Kasumi-1 (cell line): ENCODE measurements around the gene LHPP.

Experiments used
- DNase-seq, 2 experiments: peaks; one replicate each; lab custom pipeline; 2025; lab: John Stamatoyannopoulos, UW

The LHPP gene

DNA sequence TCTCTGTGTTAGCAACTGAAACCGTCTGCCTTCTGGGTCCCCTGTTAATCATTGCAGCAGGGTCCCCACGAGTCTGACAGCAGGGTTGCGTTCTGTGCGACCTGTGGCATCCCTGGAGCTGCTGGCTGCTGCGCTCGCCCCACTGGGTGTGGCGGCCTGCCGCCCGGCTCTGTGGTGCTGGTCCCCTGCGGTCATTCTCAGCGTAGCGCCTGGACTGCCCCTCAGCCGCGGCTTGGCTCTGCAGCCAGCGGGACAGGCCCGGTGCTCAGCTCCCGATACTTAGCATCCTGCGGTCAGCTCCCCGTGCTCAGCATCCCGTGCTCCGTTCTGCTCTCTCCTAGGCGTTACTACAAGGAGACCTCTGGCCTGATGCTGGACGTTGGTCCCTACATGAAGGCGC, 35.0 kb downstream of the LHPP start:
- DNase-seq, result no peak

DNA sequence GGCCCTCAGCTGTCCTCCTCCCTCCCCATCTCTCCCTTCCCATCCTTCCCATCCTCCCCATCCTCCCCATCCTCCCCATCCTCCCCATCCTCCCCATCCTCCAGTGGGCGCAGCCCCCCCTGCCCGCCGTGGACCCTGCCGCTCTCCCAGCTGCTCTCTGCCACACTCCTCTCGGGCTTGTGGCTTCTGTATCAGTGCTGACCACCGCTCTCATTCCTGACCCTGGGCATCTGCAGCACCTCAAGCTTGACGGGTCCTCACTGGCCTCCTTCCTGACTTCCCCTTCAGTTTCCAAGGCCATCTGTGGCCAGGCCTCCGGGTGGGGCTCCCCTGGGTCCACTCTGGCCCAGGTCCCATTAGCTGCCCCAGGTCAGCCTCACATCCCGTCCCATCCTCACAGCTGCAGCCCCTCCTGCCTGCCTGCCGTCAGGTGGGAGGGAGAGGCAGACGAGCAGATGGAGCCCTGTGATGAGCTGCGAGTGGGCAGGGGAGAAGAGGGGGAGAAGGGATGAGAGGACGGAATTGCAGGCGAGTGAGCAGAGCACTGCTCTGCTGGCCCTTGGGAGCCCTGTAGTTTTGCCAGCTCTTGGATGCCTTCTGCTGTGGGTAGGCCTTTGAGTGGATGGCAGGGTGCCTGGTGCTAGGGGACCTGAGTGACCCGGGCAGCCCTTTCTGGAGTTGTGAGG, 35.7 kb downstream of the LHPP start:
- DNase-seq, result no peak

DNA sequence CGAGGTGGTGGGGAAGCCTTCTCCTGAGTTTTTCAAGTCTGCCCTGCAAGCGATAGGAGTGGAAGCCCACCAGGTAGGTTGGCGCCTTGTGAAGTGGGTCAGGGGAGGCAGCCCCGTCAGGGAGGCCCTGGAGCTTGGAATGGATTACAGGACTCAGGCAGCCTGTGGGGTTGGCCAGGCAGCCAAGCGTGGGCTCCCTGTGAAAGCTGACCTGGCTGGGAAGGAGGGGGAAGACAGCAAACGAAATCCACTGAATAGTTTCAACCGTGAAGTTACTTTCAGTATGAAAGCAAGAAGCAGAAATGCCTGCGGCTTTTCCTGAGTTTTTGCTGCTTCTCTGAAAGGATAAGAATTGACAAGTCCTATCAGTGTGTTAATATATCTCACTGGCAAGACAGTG, 36.4 kb downstream of the LHPP start:
- DNase-seq, result no peak

DNA sequence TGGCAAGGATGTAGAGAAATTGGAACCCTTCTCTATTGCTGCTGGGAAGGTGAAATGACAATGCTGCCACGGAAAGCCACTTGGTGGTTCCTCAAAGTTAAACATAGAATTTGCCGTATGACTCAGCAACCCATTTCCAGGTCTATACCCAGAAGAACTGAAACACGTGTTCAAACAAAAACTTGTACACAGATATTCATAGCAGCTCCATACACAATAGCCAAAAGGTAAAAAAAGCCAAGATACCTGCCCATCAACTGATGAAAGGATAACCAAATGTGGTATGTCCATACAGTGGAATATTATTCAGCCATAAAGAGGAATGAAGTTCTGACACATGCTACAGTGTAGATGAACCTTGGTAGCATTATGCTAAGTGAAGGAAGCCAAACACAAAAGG, 39.1 kb downstream of the LHPP start:
- no peak for DNase-seq

DNA sequence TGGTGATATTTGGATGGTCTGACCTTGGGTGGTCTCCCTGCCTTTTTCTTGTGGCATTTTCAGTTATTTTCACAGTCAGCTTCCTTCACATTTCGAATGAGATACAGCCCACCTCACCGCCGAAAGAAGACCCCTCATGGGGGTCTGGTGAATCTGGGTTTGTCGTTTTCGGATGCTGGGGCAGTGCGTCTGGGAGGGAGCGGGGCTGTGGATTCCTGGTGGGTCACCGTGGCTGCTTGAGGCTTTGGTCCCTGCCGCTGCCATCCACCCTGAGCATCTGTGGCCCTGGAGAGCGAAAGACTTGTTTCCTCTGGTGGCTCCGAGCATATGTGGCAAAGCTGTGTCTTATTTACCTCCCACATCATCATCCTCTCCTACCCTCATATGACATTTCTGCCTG, 43.1 kb downstream of the LHPP start:
- no peak for DNase-seq

DNA sequence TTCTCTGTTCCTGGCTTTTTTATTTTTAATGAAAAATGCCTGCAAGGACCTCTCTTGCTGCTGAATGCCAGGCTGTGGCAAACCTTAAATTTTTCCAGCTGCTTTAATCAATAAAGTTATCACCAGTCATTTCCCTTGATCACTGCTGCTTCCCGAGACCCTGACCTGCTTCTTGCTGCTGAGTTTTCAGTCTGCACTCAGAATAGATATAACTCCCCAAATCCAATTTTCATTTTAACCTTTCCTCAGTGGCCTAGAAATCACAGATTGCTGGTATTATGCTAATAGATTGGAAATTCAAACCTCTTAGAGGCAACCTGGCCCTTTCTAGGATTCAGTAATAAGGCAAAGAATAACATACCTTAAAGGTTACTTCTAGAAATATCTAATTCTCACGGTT, 43.7 kb downstream of the LHPP start:
- DNase-seq, result no peak

DNA sequence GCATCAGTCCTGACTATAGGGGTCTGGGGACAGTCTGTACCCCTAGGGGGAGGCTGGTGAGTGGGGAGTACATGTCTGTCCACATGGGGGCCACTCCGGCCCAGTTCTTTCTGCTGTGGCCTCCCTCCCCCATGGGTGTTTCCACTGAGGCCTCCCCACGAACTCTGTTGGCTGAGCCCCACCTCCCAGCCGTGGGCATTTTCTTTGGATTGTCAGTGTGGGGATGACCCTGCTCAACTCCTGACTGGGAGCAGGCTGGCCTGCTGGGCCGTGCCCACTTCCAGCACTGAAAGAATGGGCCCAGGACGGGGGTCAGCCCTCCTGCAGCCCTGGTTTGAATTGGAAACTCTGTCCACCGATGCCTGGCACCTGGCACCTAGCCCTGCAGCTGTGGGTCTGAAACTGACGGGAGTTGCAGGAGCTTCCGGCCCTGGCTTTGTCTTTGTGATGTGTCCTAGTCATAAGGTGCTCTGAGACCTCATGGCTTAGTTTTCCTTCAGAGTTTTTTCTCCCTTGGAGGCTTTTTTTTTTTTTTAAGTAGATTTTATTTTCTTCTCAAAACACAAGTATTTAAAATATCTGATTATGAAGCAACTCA, 46.5 kb downstream of the LHPP start:
- no peak for DNase-seq

DNA sequence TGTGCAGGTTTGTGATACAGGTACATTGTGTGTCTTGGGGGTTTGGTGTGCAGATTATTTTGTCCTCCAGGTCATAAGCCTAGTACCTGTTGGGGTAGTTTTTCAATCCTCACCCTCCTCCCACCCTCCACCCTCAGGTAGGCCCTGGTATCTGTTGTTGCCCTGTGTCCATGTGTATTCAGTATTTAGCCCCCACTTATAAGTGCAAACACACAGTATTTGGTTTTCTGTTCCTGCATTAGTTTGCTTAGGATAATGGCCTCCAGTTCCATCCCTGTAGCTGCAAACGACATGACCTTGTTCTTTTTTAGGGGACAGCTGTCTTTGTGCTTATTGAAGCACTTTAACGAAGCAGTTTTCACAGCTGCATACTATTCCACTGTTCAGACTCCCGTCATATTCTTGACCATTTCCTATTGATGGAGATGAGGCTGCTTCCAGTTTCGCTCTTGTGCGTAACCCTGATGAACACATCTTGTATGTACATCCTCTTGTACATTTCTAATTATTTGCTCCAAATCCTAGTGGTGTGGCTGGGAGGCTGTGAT, 47.4 kb downstream of the LHPP start:
- no peak for DNase-seq

DNA sequence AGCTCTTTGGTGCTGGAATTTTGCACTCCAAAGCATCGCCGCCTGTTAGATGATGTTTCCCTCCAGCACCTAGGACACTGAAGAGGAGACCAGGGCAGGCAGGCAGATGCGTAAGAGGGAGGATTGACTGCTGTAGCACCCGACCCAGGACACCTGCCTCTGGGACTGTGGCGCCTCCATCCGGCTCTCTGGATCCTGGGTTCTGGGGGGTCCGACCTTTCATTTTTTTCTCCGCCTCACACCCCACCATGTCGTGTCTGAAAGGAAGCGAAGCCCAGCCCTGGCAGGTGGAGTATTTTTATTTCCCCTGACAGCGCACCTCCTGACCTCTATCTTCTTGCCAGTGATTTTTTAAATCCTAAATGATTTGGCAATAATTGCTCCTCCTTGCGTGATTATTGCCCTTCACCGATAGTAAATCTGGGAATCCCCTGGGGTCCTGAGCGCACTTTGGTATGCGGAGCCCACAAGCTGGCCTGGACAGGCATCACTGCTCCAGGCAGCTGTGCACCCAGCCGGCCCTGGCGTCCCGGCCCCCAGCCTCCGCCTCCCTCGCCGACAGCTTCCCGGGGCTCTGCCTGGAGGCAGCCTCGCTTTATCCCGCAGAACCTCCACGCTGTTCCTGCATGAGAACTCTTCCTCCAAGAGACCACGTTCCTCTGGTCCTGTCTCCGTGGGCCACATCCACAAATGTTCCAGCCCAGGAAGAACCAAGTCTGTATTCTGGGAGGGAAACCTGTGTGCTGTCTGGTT, 48.4 kb downstream of the LHPP start:
- no peak for DNase-seq

DNA sequence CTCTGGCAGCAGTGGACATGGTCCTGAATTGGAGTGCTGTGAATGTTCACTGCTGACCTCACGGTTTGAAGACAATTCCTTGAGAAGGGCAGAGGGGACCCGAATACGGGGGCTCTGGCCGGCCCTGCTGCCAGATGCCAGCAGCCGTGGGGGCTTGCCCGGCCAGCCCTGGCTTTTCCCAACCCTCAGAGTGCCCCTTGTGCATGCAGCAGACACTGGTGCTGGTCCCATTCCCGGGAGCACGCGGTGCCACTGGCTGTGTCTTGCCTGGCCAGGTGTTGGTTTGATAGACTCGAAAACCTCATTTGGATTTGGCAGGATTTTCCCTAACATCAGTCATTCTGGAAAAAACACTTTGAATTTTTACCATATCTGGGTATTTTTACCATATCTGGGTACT, 49.1 kb downstream of the LHPP start:
- no peak for DNase-seq

DNA sequence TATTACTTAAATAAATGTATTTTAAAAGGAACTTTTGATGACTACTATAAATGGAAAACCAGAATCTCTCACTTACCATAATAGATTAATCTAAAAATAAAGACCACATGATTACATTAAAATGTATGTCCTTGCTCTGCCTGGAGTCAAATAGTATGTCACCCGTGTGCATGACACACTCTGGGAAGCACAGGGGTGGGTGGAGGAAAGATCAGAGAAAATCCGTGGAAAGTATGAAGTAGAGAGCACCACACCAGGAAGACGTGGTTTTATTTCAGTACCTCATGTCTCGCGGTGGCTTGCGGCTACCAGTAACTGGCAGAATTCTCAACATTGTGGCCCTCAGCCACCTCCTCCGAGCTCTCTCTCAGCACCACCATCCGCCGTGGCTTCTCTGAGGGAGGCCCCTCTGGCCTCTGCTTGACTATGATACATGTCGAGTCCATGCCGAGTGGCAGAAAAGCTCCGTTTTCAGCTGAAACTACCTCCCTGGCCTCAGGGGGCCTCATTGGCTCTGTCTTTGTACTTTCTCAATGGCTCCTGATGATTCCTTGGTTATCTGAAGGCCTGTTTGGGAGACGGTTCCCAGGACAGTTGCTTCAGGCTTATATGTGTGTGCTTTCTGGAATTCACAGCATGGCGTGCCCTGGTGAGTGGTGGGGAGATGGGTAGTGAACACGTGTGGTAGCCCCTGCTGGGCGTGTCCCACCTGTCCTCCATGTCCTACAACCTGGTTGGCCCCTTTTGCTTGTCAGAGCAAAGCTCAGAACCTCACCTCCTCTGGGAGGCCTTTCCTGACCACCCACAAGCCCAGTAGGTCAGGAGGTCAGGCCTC, 49.8 kb downstream of the LHPP start:
- no peak for DNase-seq

DNA sequence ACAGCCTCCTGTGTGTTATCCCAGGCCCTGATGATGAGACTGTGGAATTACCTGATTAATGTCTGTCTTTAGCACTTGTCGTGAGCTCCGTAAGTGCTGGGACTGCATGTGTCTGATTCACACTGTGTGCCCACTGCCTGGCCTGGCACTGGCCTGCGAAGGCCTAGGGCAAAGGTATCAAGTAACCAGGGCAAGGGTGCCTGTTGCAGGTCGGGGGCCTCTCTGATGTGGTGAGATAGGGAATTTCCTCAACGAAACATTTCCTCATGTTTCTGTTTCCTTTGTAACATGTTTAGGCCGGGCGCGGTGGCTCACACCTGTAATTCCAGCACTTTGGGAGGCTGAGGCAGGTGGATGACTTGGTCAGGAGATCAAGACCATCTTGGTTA, 50.4 kb downstream of the LHPP start:
- no peak for DNase-seq

DNA sequence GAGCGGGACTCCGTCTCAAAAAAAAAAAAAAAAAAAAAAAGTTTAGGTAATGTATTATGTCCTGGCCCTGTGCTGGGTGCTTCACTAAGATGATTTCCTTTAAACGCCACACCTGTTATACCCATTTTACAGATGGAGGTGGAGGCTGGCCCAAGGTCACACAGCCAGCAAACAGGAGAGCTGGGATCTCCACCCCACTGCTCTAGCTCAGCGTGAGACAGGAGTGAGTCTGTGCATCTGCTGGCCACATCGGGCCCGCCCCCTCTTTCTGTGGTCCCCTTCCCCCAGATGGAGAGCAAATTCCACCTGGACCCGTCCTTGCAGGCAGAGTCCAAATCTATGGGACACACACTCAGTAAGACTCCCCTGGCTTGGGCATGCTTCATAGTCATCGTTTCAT, 51.0 kb downstream of the LHPP start:
- no peak for DNase-seq

DNA sequence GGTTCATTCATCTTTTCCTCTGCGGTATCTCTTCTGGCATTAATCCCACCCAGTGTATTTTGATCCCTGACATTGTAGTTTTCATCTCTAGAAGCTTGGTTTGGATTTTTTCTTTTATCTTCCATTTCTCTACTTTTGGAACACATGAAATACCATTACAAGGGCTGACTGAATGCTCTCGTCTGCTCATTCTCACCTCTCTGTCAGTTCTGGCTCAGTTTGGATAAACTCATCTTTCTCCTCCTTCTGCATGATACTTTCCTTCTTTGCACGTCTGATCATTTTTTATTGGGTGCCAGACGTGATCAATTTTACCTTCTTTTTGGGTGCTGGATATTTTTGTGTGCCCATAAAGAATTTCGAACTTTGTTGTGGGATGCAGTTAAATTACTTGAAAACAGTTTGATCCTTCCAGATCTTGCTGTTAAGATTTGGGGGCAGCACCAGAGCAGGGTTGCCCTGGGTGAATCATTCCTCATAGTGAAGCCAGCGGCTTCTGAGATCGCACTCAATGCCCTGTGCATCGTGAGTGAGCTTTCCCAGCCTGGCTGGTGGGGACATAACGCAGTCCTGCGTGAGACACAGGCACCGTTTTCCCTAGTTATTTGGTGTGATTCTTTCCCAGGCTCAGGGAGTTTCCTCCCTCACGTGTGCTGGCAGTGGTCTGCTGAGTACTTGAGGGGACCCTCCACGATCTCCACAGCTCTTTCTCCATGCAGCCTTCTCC, 53.8 kb downstream of the LHPP start:
- no peak for DNase-seq

DNA sequence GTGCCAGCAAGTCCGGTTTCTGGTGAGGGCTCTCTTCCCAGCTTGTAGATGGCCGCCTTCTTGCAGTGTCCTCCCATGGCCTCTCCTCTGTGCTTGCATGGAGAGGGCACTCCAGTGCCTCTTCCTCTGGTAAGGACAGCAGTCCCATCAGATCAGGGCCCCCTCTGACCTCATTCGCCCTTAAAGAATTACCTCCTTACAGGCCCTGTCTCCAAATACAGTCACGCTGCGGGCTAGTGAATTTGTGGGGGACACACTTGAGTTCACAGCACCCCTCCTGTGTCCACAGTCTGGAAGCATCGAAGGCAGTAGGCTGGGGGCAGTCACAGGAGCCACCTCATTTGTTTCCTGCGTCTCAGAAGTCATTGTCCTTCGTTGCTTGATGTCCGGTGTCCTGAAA, 54.6 kb downstream of the LHPP start:
- DNase-seq, result no peak

DNA sequence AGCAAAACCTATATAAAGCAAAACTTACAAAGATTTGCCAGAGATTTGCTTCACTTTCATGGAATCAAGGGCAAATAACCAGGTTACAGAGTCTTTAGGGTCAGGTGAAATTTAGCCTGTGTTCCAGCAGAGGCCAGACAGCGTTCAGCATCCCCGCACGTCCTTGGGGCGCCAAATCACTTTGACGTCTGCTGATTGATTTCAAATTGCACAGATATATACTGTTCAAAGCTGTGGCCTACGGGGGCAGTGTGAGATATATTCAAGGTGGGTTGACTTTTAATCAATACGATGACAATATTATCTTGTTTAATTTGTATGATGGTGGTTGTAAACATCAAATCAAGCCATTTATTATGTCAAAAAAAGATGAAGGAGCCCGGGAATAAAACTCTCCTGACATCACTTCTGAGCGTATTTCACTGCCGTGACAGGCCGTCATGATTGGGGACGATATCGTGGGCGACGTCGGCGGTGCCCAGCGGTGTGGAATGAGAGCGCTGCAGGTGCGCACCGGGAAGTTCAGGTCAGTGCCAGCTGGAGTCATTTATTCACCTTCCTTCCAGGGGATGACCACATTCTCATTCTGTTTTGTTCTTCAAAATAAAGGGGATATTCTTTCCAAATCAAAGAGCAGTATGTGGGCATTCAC, 55.2 kb downstream of the LHPP start:
- DNase-seq, result no peak

DNA sequence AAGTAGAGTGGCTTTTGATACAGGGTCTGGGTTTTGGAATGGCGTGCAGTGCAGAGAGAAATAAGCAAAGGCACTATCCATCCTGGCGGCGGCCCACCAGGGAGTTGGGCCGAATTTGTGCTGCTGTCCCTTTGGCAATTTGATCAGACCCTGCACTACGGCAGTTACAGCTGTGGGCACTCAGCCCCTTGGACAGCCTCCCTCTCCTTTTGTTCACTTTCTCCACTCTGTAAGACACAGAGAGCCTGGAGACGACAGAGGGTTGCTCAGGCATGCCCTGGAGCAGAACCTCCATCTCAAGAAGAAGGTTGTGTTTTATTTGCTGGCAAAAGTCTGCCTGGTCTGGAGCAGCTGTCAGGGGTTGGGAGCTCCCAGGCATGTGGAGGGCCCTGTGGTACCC, 55.8 kb downstream of the LHPP start:
- DNase-seq, result no peak

DNA sequence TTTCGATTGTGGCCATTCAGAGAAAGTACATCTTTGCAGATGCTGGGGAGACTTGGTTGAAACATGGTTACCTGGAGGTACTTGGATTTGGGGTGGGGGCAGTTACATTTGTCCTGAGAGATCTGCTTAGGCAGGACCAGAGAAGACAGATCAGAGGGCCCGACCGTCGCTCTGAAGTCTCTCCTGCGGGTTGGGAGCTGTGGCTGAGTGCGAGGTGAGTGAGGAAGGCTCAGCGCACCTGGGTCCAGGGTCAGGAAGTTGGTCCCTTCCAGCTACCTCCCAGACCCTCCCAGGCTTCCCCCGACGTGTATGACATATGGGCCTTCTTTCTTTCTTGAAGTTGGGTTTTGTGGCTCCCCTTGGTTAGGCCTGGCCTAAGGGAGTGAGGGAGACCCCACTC, 56.3 kb downstream of the LHPP start:
- DNase-seq, result no peak

DNA sequence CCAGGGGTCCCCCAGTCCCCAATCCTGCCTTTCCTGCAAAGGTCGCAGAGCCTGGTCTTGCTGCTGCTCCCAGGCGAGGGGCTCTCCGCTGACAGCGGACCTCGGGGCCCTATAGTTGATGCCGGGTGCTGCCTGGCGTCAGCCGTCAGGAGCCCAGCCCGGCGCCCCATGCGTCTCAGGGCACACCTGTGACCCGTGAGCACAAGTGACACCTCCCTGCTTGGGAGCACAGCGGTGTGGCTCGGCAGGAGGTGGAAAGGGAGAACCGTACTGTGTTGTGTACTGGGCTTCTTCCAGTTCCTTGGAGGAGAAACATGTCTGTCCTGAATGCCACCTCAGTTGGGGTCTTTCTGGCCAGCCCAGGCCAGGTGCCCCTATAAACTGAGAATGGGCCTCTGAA, 56.7 kb downstream of the LHPP start:
- DNase-seq, result no peak

DNA sequence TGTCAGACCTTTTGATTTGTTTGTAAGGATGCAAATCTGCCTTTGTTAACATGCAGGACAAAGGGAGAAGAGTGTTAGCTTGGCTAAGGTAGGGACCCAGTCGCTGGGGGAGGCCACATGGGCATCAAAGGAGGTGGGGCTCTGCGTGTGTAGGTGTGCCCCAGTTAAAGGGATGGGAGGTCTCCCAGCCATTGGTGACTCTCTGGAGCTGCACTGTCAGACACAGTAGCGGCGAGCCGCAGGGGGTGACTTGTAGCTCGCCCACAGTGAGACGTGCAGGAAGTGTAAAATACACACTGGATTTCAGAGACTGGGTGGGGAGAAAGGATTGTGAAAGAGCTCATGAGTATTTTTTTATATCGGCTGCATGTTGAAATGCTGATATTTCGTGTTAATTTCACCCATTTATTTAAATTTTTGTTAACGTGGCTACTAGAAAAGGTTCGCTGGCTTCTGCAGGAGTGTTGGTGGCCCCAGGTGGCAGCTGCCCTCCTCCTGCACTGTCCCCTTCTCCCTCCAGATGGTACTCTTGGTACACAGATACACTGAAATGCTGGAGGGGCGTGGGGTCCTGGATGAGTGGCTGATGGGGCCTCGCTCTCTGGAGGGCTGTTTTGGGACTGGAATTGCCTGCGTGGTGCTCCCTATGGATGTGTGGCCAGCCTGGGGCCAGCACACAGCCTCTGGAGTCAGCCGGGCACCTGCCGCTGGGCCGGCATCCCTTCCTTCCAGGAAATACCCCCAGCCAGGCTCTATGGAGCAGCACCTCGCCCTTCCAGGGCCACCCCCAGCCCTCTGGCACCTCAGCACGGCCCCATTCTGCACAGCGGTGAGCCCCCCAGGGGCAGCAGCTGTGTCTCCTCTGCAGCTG, 59.2 kb downstream of the LHPP start:
- DNase-seq, result no peak
